Measurements from ENCODE around the gene MAP3K14.

DNA sequence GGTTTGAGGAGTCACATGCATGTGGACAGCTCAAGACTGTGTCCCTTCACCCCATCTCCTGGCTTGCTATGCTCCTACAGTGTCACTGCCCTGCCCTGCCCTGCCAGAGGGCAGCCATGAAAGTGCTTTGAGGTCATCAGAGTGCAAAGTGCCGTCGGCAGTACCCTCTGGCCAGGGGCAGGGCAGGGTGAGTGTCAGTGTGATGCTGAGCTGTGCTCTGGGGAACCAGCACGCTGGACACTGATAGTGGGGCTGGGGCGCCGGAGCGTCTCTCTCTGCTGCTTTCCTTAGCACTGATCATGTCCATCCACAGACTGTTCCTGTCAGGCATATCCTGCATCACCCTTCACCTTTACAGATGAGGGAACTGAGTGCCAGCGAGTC is 53.4 kb downstream of the MAP3K14 start:
- TF ChIP-seq, protein P1, sequence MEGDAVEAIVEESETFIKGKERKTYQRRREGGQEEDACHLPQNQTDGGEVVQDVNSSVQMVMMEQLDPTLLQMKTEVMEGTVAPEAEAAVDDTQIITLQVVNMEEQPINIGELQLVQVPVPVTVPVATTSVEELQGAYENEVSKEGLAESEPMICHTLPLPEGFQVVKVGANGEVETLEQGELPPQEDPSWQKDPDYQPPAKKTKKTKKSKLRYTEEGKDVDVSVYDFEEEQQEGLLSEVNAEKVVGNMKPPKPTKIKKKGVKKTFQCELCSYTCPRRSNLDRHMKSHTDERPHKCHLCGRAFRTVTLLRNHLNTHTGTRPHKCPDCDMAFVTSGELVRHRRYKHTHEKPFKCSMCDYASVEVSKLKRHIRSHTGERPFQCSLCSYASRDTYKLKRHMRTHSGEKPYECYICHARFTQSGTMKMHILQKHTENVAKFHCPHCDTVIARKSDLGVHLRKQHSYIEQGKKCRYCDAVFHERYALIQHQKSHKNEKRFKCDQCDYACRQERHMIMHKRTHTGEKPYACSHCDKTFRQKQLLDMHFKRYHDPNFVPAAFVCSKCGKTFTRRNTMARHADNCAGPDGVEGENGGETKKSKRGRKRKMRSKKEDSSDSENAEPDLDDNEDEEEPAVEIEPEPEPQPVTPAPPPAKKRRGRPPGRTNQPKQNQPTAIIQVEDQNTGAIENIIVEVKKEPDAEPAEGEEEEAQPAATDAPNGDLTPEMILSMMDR (IDR thresholded peaks at IDR 0.05; ENCODE audit: low read depth, low read length, poor library complexity, severe bottlenecking), result no peak
- TF ChIP-seq EZH2phosphoT487 (IDR thresholded peaks at IDR 0.05; ENCODE audit: borderline replicate concordance, low read length), result no peak

Measured in DOHH2 (cell line).